RWPE2 (cell line): ENCODE measurements around the gene THRA.

Experiments used
- ATAC-seq: fragments of 200-7000 bp; cut with Tn5 transposase; 3 replicates; pipeline ENCODE4 v1.9.1; 2021; ENCODE audit warnings: low read depth
- DNase-seq: peaks from one replicate; pipeline ENCODE4 v3.0.0-alpha.2; 2020; ENCODE audit warnings: low spot score
- H3K27ac ChIP-seq: fragments of 450-650 bp; 2 replicates; pipeline ENCODE4 v1.5.1; 2017; ENCODE audit warnings: mild to moderate bottlenecking; ENCODE audit not compliant: poor library complexity, severe bottlenecking
- H3K27me3 ChIP-seq: fragments of 250-450 bp; sonication (Bioruptor Pico); 2 replicates; pipeline ENCODE4 v1.5.1; 2021; ENCODE audit warnings: mild to moderate bottlenecking, moderate library complexity; ENCODE audit not compliant: insufficient read depth, poor library complexity, severe bottlenecking
- H3K36me3 ChIP-seq: fragments of 250-450 bp; sonication (Bioruptor Pico); 2 replicates; pipeline ENCODE4 v1.5.1; 2020; ENCODE audit warnings: low read depth, mild to moderate bottlenecking, moderate library complexity
- H3K4me1 ChIP-seq: fragments of 250-450 bp; sonication (Bioruptor Pico); 2 replicates; pipeline ENCODE4 v1.5.1; 2021; ENCODE audit warnings: mild to moderate bottlenecking, moderate library complexity; ENCODE audit not compliant: insufficient read depth, poor library complexity, severe bottlenecking
- H3K4me3 ChIP-seq: fragments of 250-450 bp; sonication (Bioruptor Pico); 2 replicates; pipeline ENCODE4 v1.5.1; 2021; ENCODE audit warnings: mild to moderate bottlenecking, moderate library complexity; ENCODE audit not compliant: severe bottlenecking
- H3K9me3 ChIP-seq: fragments of 250-450 bp; sonication (Bioruptor Pico); 2 replicates; pipeline ENCODE4 v1.5.1; 2021; ENCODE audit warnings: mild to moderate bottlenecking, moderate library complexity; ENCODE audit not compliant: severe bottlenecking
- CTCF ChIP-seq: fragments of 450-650 bp; IDR thresholded peaks from one replicate; pipeline ENCODE4 v1.5.1; 2017; ENCODE audit warnings: mild to moderate bottlenecking, moderate library complexity; ENCODE audit not compliant: poor library complexity, severe bottlenecking

The THRA gene

GRCh38 chr17:40087903-40088718 is 25.3 kb downstream of the THRA start:
- DNase-seq (no peak), ATAC-seq (no peak)
- Histone ChIP-seq H3K4me1 (no peaks in the 10 kb centered on the region), H3K27ac (no peak overlapping the region), H3K9me3 (no peaks in the 10 kb centered on the region), H3K4me3 (no peak overlapping the region), H3K36me3 (peaks cover 22% of the 10 kb centered on the region), H3K27me3 (no peaks in the 10 kb centered on the region)
- no peak for TF ChIP-seq CTCF

GRCh38 chr17:40089077-40089895 is 26.5 kb downstream of the THRA start:
- Histone ChIP-seq H3K9me3 (no peaks in the 10 kb centered on the region), H3K4me3 (no peak overlapping the region), H3K27ac (no peak overlapping the region), H3K27me3 (no peaks in the 10 kb centered on the region), H3K36me3 (peaks cover 34% of the 10 kb centered on the region), H3K4me1 (no peaks in the 10 kb centered on the region)
- DNase-seq (no peak), ATAC-seq (no peak)
- TF ChIP-seq CTCF, result no peak

GRCh38 chr17:40090237-40091119 is 27.7 kb downstream of the THRA start:
- Histone ChIP-seq H3K27me3 (no peaks in the 10 kb centered on the region), H3K4me3 (no peak overlapping the region), H3K9me3 (no peaks in the 10 kb centered on the region), H3K36me3 (peaks cover 46% of the 10 kb centered on the region), H3K4me1 (no peaks in the 10 kb centered on the region), H3K27ac (no peak overlapping the region)
- ATAC-seq (no peak), DNase-seq (no peak)
- TF ChIP-seq CTCF, result no peak

- Histone ChIP-seq H3K27ac (no peak overlapping the region), H3K36me3 (peaks cover 47% of the 10 kb centered on the region)
- no peak for DNase-seq
Observed at GRCh38 chr17:40091691-40092397, 29.1 kb downstream of the THRA start.

More at GRCh38 chr17:40091691-40092397, 29.1 kb downstream of the THRA start:
- ATAC-seq, result no peak
- H3K4me1 ChIP-seq, result no peaks in the 10 kb centered on the region
- H3K27me3 ChIP-seq, result no peaks in the 10 kb centered on the region
- no peak overlapping the region for H3K4me3 ChIP-seq
- H3K9me3 ChIP-seq, result no peaks in the 10 kb centered on the region
- no peak for TF ChIP-seq CTCF
